HG02642 (cell line): Measurements from ENCODE around the gene LRFN2.

Experiments used
- ATAC-seq: cut with Tn5 transposase; IDR thresholded peaks from one replicate; pipeline ENCODE4 v1.9.1; 2021; ENCODE audit warnings: mild to moderate bottlenecking; ENCODE audit not compliant: unreplicated experiment, poor library complexity

The LRFN2 gene

DNA sequence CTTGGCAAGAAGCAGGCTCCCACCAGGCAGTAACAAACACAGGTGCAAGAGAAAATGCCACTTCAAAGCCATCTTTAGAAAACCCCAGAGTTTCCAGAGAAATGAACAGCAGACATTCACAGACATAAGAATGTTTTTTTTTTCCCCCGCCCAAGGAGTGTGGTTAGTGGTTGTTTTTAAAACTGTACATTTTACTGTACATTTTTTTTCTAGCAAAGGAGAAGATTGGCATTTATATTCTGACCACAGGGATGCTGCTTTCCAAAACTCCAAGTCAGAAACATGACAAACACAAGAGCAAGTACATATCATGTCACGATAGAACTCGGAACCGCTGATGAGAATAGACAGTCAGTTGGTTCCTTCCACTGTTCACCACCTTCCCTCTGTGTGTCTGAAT lies 197.9 kb downstream of the LRFN2 start:
- no peak for ATAC-seq

DNA sequence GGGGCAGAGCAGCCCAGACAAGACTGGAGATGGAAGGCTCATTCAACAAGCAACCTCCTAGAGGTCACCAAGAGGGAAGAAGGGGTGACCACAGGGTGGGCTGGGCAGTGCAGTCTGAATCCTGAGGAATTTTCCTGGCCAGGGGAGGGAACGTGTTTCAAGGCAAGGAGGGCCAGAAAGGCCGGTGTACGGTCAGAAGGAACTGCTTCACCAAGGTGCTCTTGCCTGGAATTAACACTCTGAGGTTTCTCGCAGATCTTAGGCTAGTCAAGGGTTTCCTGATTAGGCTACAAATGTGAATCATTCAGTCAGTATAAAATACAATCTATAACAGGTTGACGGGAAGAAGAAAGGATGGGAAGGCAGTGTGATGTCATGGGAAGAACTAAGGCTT lies 199.3 kb downstream of the LRFN2 start:
- no peak for ATAC-seq

- no peak for ATAC-seq
Observed at GRCh38 chr6:40387127-40387870, 199.9 kb downstream of the LRFN2 start.

- ATAC-seq: no peak
Observed at GRCh38 chr6:40386200-40386599, 201.0 kb downstream of the LRFN2 start.

- ATAC-seq: no peak
Observed at GRCh38 chr6:40383348-40384115, 203.6 kb downstream of the LRFN2 start.

DNA sequence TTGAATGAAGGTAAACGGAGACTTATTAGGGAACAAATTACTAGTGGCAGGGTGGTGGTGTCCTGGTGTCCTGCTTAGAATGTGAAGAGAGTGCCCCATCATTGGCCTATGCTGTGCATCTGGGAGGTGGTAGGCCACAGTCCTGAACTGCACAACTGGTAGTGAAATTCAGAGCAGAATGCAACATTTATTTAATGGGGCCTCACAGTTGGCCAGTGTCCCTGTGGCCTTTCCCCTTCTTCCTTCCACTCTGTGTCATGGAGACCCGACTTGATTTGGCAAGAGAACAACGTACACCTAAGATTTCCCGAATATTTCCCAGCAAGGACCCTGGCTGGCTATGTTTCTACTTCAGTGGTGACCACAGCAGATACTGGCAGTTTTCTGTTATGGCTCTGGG lies 206.9 kb downstream of the LRFN2 start:
- no peak for ATAC-seq

- no peak for ATAC-seq
Observed at GRCh38 chr6:40379811-40380210, 207.4 kb downstream of the LRFN2 start.

GRCh38 chr6:40378725-40379074 lies 208.5 kb downstream of the LRFN2 start:
- ATAC-seq: no peak

DNA sequence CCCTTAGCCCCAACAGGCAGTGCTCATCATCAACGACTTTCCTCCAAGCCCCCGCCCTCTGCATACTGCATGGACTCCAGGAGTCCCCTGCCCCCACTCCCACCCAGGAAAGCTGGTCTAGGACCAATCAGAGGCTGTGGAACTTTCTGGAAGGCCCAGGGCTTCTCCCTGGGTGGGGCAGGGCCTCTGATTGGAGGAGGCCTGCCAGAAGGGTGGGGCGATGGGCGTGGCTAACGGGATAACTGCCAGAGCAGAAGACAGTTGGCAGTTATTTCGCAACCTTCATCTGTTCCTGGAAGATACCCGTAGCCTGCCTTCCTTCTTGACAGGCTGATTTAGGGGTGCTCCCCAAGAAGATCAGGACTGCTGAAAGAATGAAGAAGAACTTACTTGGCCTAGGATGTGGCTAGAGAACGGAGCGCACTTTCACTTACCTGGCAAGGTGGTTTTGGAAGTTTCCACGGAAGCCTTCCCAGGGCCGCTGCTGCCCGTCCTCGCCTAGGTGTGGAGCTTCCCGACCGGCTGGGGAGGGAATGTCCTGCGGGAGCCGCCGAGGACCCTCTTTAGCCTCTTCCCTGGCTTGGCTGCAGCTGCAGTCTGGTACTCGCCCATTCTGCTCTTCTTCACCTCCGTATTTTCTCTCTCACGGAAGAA lies 209.0 kb downstream of the LRFN2 start:
- no peak for ATAC-seq

- ATAC-seq: no peak
Observed at GRCh38 chr6:40377173-40377806, 209.9 kb downstream of the LRFN2 start.

GRCh38 chr6:40376113-40376650 lies 211.0 kb downstream of the LRFN2 start:
- ATAC-seq: no peak

DNA sequence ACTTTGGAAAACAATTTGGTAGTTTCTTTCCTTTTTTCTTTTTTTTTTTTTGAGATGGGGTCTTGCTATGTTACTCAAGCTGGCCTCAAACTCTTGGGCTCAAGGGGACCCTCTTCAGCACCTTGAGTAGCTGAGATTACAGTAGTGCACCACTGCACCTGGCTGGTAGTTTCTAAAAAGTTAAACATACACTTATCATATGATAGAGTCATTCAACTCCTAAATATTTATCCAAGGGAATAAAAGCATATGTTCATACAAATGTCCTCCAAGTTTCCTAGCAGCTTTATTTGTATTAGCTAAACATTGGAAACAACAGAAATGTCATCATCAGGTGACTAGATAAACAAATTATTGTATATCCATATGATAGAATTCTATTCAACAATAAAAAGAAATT lies 213.9 kb downstream of the LRFN2 start:
- ATAC-seq: no peak

DNA sequence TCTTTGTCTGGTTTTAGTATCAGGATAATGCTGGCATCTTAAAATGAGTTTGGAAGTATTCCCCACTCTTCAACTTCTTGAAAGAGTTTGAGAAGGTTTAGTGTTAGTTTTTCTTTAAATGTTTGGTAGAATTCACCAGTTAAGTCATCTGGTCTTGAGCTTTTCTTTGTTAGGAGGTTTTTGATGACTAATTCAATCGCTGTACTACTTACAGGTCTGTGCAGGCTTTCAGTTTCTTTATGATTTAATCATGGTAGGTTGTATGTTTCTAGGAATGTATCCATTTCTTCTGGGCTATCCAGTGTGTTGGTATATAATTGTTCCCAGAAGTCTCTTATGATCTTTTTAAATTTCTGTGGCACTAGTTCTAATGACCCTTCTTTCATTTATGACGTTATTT lies 215.5 kb downstream of the LRFN2 start:
- no peak for ATAC-seq

DNA sequence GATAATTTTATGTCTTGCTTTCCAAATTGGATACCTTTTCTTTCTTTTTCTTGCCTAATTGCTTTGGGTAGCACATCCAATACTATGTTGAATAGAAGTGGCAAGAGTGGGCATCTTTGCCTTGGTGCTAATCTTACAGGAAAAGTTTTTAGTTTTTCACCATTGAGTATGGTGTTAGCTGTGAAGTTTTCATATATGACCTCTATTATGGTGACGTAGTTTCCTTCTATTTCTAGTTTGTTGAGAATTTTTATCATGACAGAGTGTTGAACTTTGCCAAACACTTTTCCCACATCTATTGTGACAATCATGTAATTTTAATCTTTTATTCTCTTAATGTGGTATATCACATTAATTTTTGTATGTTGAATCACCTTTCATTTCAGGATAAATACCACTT lies 216.1 kb downstream of the LRFN2 start:
- no peak for ATAC-seq

- ATAC-seq: no peak
Observed at GRCh38 chr6:40369891-40370290, 217.3 kb downstream of the LRFN2 start.

DNA sequence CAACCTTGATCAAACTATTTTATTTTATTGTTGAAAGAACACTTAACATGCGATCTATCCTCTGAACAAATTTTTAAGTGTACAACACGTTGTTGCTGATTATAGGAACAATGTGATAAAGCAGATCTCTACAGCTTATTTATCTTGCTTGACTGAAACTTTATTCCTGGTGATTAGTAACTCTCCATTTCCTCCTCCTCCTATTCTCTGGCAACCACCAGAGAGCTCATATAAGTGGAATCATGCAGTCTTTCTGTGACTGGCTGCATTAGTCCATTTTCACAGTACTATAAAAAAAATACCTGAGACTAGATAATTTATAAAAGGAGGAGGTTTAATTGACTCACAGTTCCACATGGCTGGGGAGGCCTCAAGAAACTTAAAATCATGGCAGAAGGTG lies 218.1 kb downstream of the LRFN2 start:
- ATAC-seq: no peak

DNA sequence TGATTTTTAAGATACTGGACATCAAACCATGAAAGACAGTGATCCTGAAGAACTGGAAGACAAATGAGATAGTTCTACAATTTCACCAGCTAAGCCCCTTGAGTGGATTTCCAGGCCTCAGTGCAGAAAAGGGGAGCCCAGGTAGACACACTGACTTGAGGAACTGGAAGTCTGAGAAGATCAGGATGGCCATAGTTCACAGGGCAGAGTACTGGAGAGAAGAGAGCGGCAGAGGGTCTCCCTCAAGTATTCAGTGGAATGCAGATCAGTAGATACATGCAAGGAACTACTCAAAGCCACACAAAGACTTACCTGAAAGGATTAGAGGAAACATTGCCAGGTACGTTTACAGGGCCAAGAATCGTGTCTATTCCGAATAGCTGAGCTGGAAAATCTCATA lies 224.3 kb downstream of the LRFN2 start:
- no peak for ATAC-seq

DNA sequence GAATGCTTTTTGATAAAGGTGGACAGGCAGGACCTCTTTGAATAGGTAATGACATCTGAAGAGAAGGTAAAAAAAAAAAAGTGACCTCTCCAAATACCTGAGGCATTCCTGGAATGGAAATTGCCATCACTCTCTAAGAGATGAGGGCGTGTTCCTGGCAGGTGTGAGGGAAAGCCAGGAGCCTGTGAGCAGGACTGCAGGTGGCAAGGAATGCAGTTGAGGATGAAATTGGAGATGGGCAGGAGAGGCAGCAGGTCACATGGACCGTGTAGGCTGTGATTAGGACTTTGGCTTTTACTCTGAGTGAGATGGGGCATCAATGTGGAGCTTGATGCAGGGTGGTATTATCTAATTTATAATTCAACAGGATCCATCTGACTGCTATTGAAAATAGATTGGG lies 227.4 kb downstream of the LRFN2 start:
- ATAC-seq: no peak

- no peak for ATAC-seq
Observed at GRCh38 chr6:40358473-40359460, 228.4 kb downstream of the LRFN2 start.
